Glutamatergic neuron (in vitro differentiated cells): ENCODE results near the gene DTNBP1. TPM values are rescaled to one million over a fixed set of nuclear protein-coding genes. Genes with fewer than 3 reads are reported as not detected.

ENCODE experiments used
- DNase-seq: peaks from one replicate; pipeline ENCODE4 v3.0.0; 2022
- H3K27ac Mint-ChIP-seq: one replicate; pipeline ENCODE4 v1.8.0; 2020; ENCODE audit warnings: mild to moderate bottlenecking, mixed read lengths, inconsistent platforms; ENCODE audit not compliant: unreplicated experiment
- H3K27me3 Mint-ChIP-seq: one replicate; pipeline ENCODE4 v1.8.0; 2020; ENCODE audit warnings: mild to moderate bottlenecking, moderate library complexity, mixed read lengths, inconsistent platforms; ENCODE audit not compliant: unreplicated experiment
- H3K36me3 Mint-ChIP-seq: one replicate; pipeline ENCODE4 v1.8.0; 2020; ENCODE audit warnings: mild to moderate bottlenecking, mixed read lengths, inconsistent platforms; ENCODE audit not compliant: unreplicated experiment
- H3K4me1 Mint-ChIP-seq: one replicate; pipeline ENCODE4 v1.8.0; 2020; ENCODE audit warnings: mild to moderate bottlenecking, low read depth, mixed read lengths, inconsistent platforms; ENCODE audit not compliant: unreplicated experiment
- H3K4me3 Mint-ChIP-seq: one replicate; pipeline ENCODE4 v1.8.0; 2020; ENCODE audit warnings: mild to moderate bottlenecking, mixed read lengths, inconsistent platforms; ENCODE audit not compliant: unreplicated experiment
- H3K9me3 Mint-ChIP-seq: one replicate; pipeline ENCODE4 v1.8.0; 2020; ENCODE audit warnings: mild to moderate bottlenecking, moderate library complexity, mixed read lengths, inconsistent platforms; ENCODE audit not compliant: unreplicated experiment
- total RNA-seq: library from RNA; stranded (reverse); fragmentation: NEBNext Ultra II Directional; extraction: Animal tissue kit (Norgen Biotek cat#: 25700); gene quantifications from one replicate; pipeline ENCODE4 v1.2.1, GENCODE V29; 2021; ENCODE audit not compliant: unreplicated experiment
- TF ChIP-seq, protein P1 (sequence below): fragments of 200-600 bp; sonication (generic); IDR thresholded peaks from one replicate; pipeline ENCODE4 v1.5.0; 2021; ENCODE audit not compliant: partially characterized antibody, unreplicated experiment

DTNBP1 gene
- total RNA-seq, 1 donor from 2014 or later, result 13.2 TPM

DNA sequence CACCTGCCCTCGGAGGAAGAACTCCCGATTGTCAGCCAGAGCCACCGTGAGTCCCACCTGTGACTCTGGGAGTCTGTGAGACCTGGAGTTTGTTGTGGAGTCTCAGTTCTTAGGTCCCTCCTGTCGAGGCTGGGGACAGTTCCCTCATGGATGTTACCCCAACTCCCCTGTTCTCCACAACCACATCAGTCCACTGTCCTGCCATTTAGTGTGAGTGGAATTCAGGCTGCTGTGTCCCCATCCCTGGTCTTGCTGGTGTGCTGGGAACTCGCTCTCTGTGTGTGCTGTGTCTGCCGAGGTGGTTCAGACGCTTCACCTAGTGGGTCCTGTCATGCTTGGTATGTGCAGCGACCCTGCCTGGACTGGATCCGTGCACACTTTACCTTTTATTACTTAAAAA is 163.2 kb downstream of the DTNBP1 start:
- H3K27ac Mint-ChIP-seq, result no peak overlapping the region
- peaks cover 11% of the 10 kb centered on the region for H3K36me3 Mint-ChIP-seq
- H3K4me3 Mint-ChIP-seq, result no peak overlapping the region
- peaks cover 20% of the 10 kb centered on the region for H3K27me3 Mint-ChIP-seq
- peaks cover 49% of the 10 kb centered on the region for H3K4me1 Mint-ChIP-seq
- no peak for DNase-seq
- TF ChIP-seq, protein P1, sequence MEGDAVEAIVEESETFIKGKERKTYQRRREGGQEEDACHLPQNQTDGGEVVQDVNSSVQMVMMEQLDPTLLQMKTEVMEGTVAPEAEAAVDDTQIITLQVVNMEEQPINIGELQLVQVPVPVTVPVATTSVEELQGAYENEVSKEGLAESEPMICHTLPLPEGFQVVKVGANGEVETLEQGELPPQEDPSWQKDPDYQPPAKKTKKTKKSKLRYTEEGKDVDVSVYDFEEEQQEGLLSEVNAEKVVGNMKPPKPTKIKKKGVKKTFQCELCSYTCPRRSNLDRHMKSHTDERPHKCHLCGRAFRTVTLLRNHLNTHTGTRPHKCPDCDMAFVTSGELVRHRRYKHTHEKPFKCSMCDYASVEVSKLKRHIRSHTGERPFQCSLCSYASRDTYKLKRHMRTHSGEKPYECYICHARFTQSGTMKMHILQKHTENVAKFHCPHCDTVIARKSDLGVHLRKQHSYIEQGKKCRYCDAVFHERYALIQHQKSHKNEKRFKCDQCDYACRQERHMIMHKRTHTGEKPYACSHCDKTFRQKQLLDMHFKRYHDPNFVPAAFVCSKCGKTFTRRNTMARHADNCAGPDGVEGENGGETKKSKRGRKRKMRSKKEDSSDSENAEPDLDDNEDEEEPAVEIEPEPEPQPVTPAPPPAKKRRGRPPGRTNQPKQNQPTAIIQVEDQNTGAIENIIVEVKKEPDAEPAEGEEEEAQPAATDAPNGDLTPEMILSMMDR, result no peak
- H3K9me3 Mint-ChIP-seq, result peaks cover 8% of the 10 kb centered on the region

DNA sequence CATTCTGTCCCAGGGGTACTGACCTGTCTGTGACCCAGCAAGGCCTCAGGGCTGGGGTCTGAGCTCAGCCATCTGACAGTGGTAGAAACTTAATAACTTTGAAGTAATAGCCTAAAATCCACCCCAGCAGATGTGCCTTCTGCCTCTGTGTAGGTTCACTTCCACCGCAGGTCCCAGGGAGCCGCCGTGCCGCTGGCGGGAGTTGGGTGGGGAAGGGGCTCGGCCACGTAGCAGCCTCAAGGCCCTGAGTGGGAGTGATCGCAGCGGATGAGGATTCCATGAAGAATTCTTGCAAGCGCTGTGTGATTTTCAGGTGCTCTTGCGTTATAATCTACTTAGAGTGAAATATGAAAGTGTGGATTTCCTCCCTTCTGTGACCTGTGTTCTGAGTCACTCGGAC is 163.7 kb downstream of the DTNBP1 start:
- TF ChIP-seq, protein P1, result no peak
- DNase-seq, result no peak
- peaks cover 8% of the 10 kb centered on the region for H3K9me3 Mint-ChIP-seq
- peaks cover 11% of the 10 kb centered on the region for H3K36me3 Mint-ChIP-seq
- peaks cover 20% of the 10 kb centered on the region for H3K27me3 Mint-ChIP-seq
- H3K4me3 Mint-ChIP-seq, result no peak overlapping the region
- H3K27ac Mint-ChIP-seq, result no peak overlapping the region
- H3K4me1 Mint-ChIP-seq, result peaks cover 47% of the 10 kb centered on the region

DNA sequence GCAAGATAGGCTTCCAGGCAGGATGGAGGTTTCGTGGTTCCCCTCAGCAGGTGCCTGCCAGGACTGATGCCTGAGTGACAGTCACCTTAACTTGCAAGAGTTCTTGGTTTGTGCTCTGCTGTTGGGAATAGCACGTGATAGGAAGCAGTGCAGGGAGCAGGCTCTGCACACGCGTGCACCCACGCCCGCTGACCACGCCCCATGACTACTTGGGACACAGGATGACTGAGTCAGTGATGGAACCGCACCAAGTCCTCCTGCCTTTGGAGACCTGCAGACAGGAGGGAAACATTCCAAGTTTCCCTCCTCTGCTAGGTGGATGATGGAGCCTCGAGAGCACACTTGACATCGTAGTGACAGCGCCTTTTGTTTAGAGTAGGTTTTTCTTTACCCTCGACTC is 164.2 kb downstream of the DTNBP1 start:
- Mint-ChIP-seq H3K4me3 (no peak overlapping the region), H3K27me3 (peaks cover 20% of the 10 kb centered on the region), H3K27ac (no peak overlapping the region), H3K36me3 (peaks cover 11% of the 10 kb centered on the region), H3K9me3 (peaks cover 8% of the 10 kb centered on the region), H3K4me1 (peaks cover 48% of the 10 kb centered on the region)
- no peak for DNase-seq
- TF ChIP-seq, protein P1, result no peak

DNA sequence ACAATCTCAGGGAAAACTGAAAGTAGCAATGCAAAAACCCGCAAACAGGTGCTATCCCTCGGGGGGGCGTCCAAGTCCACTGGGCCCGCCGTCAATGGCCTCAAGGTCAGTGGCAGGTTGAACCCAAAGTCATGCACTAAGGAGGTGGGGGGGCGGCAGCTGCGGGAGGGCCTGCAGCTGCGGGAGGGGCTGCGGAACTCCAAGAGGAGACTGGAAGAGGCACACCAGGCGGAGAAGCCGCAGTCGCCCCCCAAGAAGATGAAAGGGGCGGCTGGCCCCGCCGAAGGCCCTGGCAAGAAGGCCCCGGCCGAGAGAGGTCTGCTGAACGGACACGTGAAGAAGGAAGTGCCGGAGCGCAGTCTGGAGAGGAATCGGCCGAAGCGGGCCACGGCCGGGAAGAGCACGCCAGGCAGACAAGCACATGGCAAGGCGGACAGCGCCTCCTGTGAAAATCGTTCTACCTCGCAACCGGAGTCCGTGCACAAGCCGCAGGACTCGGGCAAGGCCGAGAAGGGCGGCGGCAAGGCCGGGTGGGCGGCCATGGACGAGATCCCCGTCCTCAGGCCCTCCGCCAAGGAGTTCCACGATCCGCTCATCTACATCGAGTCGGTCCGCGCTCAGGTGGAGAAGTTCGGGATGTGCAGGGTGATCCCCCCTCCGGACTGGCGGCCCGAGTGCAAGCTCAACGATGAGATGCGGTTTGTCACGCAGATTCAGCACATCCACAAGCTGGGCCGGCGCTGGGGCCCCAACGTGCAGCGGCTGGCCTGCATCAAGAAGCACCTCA is 166.3 kb downstream of the DTNBP1 start:
- TF ChIP-seq, protein P1, result no peak
- no peak overlapping the region for H3K4me3 Mint-ChIP-seq
- H3K36me3 Mint-ChIP-seq, result peaks cover 11% of the 10 kb centered on the region
- DNase-seq, result no peak
- H3K27me3 Mint-ChIP-seq, result peaks cover 17% of the 10 kb centered on the region
- H3K4me1 Mint-ChIP-seq, result peaks cover 61% of the 10 kb centered on the region
- no peak overlapping the region for H3K27ac Mint-ChIP-seq
- peaks cover 9% of the 10 kb centered on the region for H3K9me3 Mint-ChIP-seq

DNA sequence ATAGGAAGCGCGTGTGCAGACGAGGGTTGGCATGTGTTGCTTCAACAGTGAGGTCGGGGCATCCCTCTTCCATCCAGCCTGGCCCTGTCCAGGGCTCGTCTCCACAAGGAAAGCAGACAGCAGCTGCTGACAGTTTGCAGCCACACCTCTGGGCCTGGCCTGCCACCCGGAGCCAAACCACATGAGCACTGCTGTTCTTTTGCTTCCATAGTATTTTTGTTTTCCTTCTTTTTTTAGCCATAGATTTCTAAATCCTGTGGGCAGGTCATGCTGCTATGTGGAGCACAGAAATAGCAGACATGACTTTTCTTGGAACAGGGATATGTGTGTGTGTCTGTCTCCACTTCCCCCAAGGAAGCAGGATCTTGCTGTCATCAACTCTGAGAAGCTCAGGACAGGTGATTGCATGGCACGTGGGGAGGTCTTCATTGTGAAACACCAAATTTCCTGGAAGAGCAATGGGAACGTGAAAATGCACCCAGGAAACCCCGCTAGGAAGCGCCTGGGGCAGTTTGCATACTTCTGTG is 167.4 kb downstream of the DTNBP1 start:
- Mint-ChIP-seq H3K9me3 (peaks cover 12% of the 10 kb centered on the region), H3K4me3 (peak overlapping the region; percentile 5), H3K27ac (peak overlapping the region; percentile 7), H3K4me1 (peaks cover 58% of the 10 kb centered on the region), H3K36me3 (peaks cover 11% of the 10 kb centered on the region), H3K27me3 (peaks cover 16% of the 10 kb centered on the region)
- DNase-seq, result no peak
- TF ChIP-seq, protein P1, result no peak
